Dermis blood vessel endothelial cell (primary cell): Measurements from ENCODE around the gene COA8. TPM values are rescaled to one million over a fixed set of nuclear protein-coding genes. Genes with fewer than 3 reads are reported as not detected.

Experiments
- DNase-seq: peaks from one replicate; pipeline ENCODE4 v3.0.0; 2010
- total RNA-seq: library from RNA; depleted of rRNA; stranded (reverse); fragments of >200 nt; gene quantifications from 2 replicates; pipeline ENCODE4 v1.2.3, GENCODE V29; 2014

The COA8 gene
- total RNA-seq, 1 donor from 2014 or later = 24.7 TPM

GRCh38 chr14:103625356-103626095, 62.8 kb downstream of the COA8 start:
- no peak for DNase-seq

- no peak for DNase-seq
Measured at GRCh38 chr14:103626146-103626850, 63.5 kb downstream of the COA8 start.

GRCh38 chr14:103627073-103628025, 64.6 kb downstream of the COA8 start:
- no peak for DNase-seq

GRCh38 chr14:103628221-103628683, 65.5 kb downstream of the COA8 start:
- peak; percentile 73 for DNase-seq

GRCh38 chr14:103628684-103629502, 66.1 kb downstream of the COA8 start, which contains the start of gene KLC1:
KLC1 (plus strand) TSS chr14:103629211; CDS start chr14:103654565, 25,354 bp downstream.
- peak; percentile 81 for DNase-seq

- DNase-seq = peak; percentile 42
Measured at GRCh38 chr14:103629503-103630121, 66.9 kb downstream of the COA8 start.

GRCh38 chr14:103630364-103631108, 67.8 kb downstream of the COA8 start:
- DNase-seq = peak; percentile 22

- DNase-seq = no peak
Measured at GRCh38 chr14:103633391-103633790, 70.6 kb downstream of the COA8 start.

GRCh38 chr14:103634156-103634555, 71.4 kb downstream of the COA8 start:
- DNase-seq = no peak

- DNase-seq = no peak
Measured at GRCh38 chr14:103638594-103638993, 75.8 kb downstream of the COA8 start.

Other genes starting within 250 kb of the COA8 start
- gene EIF5, start 228.7 kb upstream of the COA8 start, total RNA-seq = 115 and 226 TPM in 2 replicates
- 65.2 and 74.9 TPM in 2 replicates for gene MARK3, start 177.5 kb upstream of the COA8 start, total RNA-seq
- gene CKB, start 40.1 kb upstream of the COA8 start, total RNA-seq = 2.6 and 3.2 TPM in 2 replicates
- gene TRMT61A, start 33.8 kb upstream of the COA8 start, total RNA-seq = 5.6 and 7.5 TPM in 2 replicates
- gene BAG5, start 303 bp upstream of the COA8 start, total RNA-seq = 34.8 and 35.4 TPM in 2 replicates
- gene KLC1, start 66.3 kb downstream of the COA8 start, total RNA-seq = 205 and 277 TPM in 2 replicates
- gene XRCC3, start 152.5 kb downstream of the COA8 start, total RNA-seq = 18.2 and 26.9 TPM in 2 replicates
- gene ZFYVE21, start 152.8 kb downstream of the COA8 start, total RNA-seq = 108 and 138 TPM in 2 replicates